ENCODE measurements around the gene PSMB8. TPM values are rescaled to one million over a fixed set of nuclear protein-coding genes. Genes with fewer than 3 reads are reported as not detected.

PSMB8 gene
- total RNA-seq, 1 donor from 2014 or later: 62.9 TPM

- no peak for DNase-seq (ENCODE audit: extremely low read depth, low read depth, low spot score)
Measured at GRCh38 chr6:32799740-32800139, 44.1 kb downstream of the PSMB8 start.

GRCh38 chr6:32799168-32799567 is 44.7 kb downstream of the PSMB8 start:
- no peak for DNase-seq (ENCODE audit: extremely low read depth, low read depth, low spot score)

DNA sequence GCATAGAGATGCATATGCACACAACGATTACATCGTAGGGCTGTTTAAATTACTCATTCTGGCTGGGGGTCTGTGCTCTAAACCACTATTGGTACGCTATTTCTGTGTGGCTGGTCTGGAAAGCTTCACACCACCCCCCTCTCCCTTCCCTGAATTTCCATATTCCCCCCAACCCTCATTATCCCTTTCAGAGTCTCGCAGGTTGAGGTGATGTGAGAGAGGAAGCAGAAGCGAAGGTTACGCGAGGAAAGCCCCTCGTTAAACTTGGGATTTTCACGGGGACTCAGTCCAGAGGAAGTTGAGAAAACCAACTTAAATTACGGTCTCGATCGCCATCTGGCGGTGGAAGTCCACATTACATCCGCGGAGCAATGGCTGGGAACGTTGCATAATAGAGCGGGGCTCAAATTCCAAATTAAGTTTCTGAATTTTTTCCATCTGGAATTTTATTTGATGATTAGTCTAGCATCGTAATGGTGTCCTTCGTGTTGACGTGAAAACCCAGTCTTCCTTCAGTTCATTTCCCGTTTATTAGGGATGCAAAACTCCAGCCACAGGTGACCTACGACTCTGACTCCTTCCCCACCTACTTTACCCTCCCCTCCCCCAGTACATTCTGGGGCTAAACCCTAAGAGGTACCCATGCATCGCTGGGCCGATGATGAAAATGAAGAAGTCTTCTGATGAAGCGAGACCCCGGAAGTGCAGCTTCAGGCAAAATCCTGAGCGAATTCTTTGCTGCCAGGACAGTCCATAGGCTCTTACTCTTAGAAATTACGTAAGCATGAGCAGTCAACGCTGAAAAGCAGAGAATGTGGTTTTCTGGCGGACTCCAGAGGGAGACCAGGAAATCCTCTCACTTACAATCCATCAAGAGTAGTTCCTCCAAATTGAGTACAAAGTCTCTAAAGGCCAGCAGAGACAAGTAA is 46.7 kb downstream of the PSMB8 start:
- no peak for DNase-seq (ENCODE audit: extremely low read depth, low read depth, low spot score)

DNA sequence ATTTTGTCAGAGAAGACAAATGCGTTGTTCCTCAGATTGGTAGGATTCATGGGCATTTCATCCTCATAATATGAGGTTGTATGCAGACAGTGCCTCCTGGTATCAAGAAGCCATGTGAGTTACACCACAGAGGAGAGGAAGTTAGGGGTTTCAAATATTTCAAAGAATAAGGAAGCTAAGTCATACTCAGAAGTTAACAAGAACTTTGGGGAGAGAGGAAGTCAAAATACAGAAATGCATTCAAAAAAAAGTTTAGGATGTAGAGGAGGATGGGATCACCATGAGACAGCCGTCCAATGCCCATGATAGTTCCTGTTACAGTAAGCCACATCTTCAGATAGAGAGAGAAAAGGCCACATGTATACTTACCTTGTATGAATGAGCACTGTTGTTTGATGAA is 49.3 kb downstream of the PSMB8 start:
- no peak for DNase-seq (ENCODE audit: extremely low read depth, low read depth, low spot score)

DNA sequence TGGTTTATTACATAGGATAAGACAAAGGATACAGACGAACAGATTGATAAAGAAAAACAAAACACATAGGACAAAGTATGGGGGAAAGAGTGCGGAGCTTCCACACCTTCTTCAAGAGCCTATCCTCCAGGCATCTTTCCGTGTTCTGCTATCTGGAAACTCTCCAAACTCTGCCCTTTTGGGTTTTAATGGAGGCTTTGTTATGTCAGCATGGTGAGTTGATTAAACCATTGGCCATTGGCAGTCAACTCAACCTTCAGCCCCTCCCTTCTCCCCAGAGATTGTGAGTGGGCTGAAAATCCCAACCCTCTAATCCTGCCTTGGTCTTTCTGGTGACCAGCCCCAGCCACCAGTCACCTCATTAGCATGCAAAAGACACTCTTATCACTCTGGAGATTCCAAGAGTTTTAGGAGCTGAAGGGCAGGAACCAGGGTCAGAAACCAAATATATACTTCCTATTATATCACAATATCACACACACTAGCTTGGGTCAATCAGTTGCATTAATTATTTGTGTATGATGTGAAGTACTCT is 50.9 kb downstream of the PSMB8 start:
- DNase-seq (ENCODE audit: extremely low read depth, low read depth, low spot score): no peak

Other genes starting within 250 kb of the PSMB8 start
- gene HLA-DQA1, start 206.6 kb downstream of the PSMB8 start, total RNA-seq: not detected in 2 replicates
- 0.10 and 1.1 TPM in 2 replicates for gene HLA-DQB1, start 177.4 kb downstream of the PSMB8 start, total RNA-seq
- gene HLA-DQA2, start 102.7 kb downstream of the PSMB8 start, total RNA-seq: not detected in 2 replicates
- not detected in 2 replicates for gene HLA-DQB2, start 80.5 kb downstream of the PSMB8 start, total RNA-seq
- 0.29 and 1.2 TPM in 2 replicates for gene HLA-DOB, start 27.0 kb downstream of the PSMB8 start, total RNA-seq
- gene TAP2, start 5.3 kb downstream of the PSMB8 start, total RNA-seq: 23.2 and 36.1 TPM in 2 replicates
- gene TAP1, start 9.7 kb upstream of the PSMB8 start, total RNA-seq: 75.3 and 106 TPM in 2 replicates
- gene PSMB9, start 10.1 kb upstream of the PSMB8 start, total RNA-seq: 53.8 and 55.1 TPM in 2 replicates
- 0.48 and 1.8 TPM in 2 replicates for gene HLA-DMB, start 97.0 kb upstream of the PSMB8 start, total RNA-seq
- gene HLA-DMA, start 109.0 kb upstream of the PSMB8 start, total RNA-seq: 0.53 and 0.99 TPM in 2 replicates
- 116 and 138 TPM in 2 replicates for gene BRD2, start 124.5 kb upstream of the PSMB8 start, total RNA-seq
- not detected in 2 replicates for gene HLA-DOA, start 165.5 kb upstream of the PSMB8 start, total RNA-seq
- gene HLA-DPA1, start 229.6 kb upstream of the PSMB8 start, total RNA-seq: 7.3 and 12.8 TPM in 2 replicates
- gene HLA-DPB1, start 231.9 kb upstream of the PSMB8 start, total RNA-seq: 2.4 and 8.0 TPM in 2 replicates

Data from glomerular endothelial cell (primary cell).